Measurements from ENCODE around the gene ATXN7.

The ATXN7 gene

GRCh38 chr3:63940389-63940757 lies 76.7 kb downstream of the ATXN7 start:
- no peak for FAIRE-seq

GRCh38 chr3:63942528-63942927 lies 78.9 kb downstream of the ATXN7 start:
- FAIRE-seq = no peak

DNA sequence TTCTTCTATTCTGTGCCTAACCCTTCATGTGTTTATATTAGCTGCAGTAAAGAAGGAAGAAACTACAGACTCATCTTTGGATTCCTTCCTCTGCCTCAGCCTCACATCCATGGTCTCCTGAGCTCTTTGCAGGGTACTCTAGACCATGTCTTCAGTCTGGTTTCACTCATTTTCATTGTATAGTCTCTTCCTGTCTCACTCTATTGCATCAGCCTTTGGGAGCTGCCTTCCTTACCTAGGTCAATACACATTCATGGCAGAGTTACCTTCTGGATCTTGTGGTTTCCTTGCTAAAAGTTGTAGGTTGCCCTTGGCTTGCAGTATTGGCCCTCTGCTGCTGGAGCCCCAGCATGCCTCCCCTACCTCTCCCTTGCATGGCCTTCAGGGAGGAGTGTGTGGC lies 80.0 kb downstream of the ATXN7 start:
- no peak for FAIRE-seq

DNA sequence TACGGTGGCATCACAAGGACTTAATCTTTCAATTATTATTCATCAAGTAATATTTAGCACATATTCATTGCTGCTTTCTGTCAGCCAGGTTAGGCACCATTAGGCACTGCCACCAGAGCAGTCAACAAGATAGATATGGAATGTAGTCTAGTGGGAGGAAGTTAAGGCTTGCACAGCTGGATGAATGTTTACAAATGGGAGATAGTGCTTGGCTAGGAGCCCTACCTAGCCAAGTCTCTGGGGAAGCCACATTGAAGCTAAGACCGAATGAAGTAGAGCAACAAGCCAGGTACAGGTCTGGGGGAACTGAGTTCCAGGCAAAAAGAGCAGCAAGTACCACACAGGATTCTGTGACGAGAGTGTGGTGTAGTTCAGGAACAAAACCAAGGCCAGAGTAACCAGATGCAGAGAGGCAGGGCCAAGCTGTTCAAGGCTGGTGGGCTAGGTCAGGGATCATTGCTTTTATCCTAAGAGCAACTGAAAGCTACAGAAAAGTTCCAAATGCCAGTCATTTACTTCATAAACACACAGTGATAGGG lies 82.0 kb downstream of the ATXN7 start:
- FAIRE-seq = no peak

- no peak for FAIRE-seq
Observed at GRCh38 chr3:63946753-63947152, 83.1 kb downstream of the ATXN7 start.

DNA sequence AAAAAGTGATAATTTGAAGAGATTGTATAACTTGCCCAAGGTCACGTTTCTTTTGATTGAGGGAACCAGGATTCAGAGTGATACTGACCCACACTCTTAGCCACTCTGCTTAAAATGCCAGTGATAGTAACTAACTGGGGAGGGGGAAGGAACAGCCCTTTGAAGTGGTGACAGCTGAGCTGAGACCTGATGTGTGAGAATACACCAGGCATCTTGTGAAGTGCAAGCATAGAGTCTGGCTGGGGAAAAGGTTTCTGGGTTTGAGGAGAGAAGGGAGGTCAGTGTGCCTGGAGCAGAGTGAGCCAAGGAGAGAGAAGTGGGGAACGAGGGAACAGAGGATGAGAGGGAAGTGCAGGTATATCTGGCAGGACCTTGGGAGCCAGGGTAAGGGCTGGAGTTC lies 83.9 kb downstream of the ATXN7 start:
- FAIRE-seq = no peak

- no peak for FAIRE-seq
Observed at GRCh38 chr3:63949005-63949404, 85.3 kb downstream of the ATXN7 start.

DNA sequence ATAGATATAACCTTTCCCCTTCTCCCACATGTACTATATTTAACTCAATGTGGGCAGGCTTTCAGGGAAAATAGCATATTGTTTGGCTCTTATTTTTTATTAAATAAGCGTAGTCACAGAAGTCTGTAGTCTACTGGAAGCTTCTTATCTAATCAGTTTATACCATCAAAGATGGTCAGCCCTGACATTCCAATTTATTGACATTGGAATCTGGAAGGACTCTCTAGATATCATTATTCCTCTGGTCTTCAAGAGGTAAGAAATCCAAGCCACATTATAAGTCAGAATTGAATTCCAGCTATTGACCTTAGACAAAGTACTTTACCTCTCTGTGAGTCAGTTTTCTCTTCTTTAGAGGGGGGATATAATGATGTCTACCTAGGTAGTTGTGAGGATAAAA lies 87.0 kb downstream of the ATXN7 start:
- FAIRE-seq = no peak

DNA sequence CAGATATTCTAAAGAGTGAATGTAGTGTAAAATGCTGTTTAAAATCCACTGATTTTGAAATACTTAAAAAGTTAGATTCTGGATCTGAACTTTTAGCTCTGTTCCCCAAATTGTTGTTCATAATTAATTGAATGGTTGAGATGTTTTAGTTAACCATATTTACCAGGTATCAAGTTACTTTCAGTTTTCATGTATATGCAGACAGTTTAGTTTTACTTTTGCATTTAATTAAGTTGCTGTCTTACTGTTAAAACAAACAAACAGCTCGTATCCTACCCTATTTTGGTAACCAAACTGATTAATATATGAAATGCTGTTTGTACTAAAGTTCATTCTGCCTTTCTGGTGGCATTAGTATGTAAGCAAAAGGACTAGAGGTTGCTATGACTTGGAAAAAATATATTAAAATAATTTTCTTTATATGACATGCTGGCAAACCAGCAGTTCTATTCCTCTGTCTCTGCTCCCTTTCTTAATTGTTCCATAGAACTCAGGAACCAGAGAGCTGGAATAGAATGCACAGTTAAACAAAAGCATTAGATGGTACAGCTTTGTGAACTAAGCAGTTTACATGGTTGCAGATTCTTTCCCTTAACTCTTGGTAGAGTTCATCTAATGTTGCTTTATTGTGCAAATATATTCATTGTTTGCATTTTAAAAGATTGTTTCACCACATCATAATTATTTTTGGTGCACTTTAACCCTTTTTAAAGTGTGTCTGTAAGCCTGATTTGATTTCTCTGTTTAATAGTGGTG lies 88.0 kb downstream of the ATXN7 start:
- FAIRE-seq = peak; percentile 28

GRCh38 chr3:63952248-63952594 lies 88.6 kb downstream of the ATXN7 start:
- FAIRE-seq = no peak

GRCh38 chr3:63954182-63954581 lies 90.5 kb downstream of the ATXN7 start:
- no peak for FAIRE-seq

GRCh38 chr3:63955036-63955650 lies 91.5 kb downstream of the ATXN7 start:
- no peak for FAIRE-seq

- no peak for FAIRE-seq
Observed at GRCh38 chr3:63955830-63956545, 92.3 kb downstream of the ATXN7 start.

DNA sequence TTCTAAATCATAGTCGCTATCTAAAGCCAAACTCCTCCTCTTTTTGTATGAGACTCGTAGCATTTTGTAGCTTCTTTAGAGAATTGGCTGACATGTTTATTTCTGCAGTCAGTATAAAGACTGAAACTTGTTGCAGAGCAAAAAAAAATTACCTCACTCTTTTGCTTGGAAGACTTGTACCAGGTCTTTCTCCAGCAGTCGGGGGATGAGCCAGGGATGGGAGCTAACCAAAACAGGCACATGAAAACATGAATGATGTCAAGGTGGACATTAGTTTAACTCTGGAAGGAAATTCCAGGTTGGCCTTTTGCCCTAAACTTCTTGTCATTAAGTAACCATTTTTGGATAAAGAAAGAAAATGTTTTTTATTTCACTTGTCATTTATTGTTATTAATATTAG lies 95.5 kb downstream of the ATXN7 start:
- no peak for FAIRE-seq

- FAIRE-seq = no peak
Observed at GRCh38 chr3:63960048-63960711, 96.5 kb downstream of the ATXN7 start.

DNA sequence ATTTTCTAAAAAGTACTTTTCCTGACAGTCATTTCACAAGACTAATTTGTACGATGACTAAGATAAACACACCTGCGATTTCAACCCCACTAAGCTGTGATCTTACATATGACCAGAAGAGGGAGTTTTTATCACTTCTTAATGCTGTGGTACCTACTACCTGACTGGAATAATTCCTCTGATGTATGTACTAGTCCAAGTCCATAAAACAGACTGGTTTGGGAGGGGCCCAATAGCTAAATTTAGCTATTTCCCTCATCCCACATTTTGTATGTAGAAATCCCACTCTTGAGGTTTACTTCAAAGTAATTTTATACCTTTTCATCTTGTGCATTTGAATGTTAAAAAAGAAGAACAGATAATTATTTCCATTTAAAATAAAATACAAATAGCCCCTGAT lies 98.2 kb downstream of the ATXN7 start:
- FAIRE-seq = no peak

DNA sequence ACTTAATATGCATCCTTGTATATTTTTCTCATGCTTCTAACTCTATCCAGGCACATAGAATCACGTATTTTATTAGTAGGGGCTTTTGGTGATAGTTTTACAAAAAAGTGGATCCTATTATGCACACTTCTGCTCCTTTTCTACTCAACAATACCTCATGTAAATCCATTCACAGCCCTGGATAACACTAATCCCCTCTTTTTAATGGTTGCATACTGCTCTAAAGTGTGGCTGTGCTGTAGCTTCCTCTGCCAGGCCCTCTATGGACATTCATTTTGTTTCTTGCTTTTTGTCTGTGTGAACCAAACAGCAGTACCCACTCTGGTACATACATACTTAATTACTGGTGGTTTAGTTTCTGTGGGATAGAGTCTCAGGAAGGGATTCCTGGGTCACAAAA lies 99.8 kb downstream of the ATXN7 start:
- FAIRE-seq = no peak

GRCh38 chr3:63964681-63965485 lies 101.2 kb downstream of the ATXN7 start:
- no peak for FAIRE-seq

DNA sequence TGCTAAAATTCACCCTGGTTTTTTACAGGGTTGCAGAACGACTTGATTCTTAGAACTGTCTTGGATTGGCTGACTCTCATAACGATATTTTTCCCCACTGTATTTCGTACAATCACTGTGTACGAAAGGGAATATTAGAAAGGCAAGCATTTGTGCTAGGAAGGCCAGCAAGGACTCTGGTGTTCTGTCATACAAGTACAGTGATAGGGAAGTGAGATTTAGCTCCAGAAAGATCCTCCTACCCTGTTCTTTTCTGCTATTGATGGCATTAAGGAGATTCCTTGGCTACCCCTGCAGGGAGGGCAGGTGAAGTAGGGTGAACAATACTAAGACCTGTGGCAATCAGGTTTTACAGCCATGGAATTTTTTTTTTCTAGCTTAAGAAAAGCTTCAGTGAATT lies 102.3 kb downstream of the ATXN7 start:
- FAIRE-seq = no peak

DNA sequence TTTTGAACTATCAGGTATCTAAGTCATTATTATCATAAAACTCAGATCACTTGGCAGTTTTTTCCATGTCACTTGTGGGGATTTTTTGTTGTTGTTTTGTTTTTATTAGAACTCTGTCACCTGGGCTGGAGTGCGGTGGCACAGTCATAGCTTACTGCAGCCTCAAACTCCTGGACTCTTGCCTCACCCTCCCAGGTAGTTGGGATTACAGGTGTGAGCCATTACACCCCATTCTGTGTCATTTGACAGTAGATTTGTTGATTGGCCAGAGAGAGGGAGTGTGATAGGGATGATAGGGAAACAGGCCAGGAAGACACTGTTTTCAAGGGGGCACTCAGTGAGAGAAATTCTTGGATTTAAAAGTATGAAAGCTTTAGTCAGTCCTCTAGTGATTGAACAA lies 103.2 kb downstream of the ATXN7 start:
- no peak for FAIRE-seq

DNA sequence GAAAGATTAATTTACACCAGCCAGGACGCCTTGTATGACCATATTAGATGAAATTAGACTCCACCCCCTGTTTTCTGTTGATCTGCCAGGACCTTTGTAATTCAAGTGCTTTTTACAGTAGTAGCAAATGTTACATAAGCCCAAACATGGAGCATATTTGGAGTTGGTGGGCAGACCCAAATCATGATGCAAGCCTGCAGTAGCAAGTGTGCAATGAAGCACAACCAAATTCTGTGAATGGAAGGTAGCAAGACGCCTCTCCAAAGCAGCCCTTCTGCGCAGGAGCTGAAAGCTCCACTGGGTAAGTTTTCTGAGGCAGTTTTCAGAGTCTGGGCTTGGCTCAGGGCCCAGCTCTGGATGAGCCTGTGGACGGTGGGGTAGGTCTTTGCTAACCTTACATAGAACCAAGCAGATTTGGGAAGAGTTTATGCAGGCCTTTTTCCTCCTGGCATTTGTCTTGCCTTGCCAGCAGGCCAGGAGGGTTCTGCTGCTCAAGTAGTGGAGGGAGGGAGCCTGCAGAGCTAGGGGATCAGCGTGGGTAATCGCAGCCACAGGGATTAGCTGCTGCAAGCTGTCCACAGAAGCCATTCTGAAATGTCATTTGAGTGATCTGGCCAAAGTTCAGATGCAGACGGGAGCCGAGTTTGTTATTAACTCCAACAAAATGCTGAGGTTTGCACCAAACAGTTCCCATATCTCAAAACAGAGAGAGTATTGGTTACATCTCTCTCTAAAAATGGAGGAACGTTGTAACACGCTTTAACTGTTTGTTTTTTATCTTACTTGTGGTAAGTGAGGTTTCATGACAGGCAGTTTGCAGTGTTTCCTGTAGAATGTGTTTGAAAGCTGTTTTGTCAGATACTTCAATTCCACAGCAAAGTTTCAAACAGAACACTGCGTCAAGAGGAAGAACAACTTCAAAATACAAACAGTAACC lies 104.3 kb downstream of the ATXN7 start:
- FAIRE-seq = peak; percentile 41
